EH (cell line): ENCODE measurements around the gene CHCHD3.
A peak's percentile ranks its signal among the peaks of the same experiment; 100 is the strongest.
"Not testable (repeated sequence)": the region's sequence is repeated elsewhere in the genome, so short reads cannot be mapped to it uniquely, and the experiment has no call there.

Experiments used
- DNase-seq: peaks from one replicate; pipeline ENCODE4 v3.0.0-alpha.2; 2015; ENCODE audit warnings: low read depth

CHCHD3 gene

GRCh38 chr7:132902294-132902693 lies 179.6 kb downstream of the CHCHD3 start:
- DNase-seq = not testable (repeated sequence)

DNA sequence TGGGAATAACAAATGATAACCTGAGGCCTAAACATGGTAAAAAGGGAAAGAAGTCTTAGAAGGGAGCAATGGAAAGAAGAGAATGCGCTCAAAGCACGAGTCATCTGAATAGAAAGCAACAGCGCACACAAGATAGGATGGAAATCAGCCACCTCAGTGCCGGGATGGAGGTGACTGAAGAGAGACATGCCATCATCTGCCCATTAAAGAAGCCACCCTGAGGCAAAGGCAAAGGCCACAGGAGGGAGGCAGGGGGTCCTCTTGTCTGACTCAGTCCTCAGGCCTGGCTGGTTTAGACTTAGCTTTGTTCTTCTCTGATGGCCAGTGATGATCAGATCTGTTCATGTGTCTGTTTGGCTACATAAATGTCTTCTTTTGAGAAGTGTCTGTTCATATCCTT lies 180.6 kb downstream of the CHCHD3 start:
- DNase-seq = no peak

DNA sequence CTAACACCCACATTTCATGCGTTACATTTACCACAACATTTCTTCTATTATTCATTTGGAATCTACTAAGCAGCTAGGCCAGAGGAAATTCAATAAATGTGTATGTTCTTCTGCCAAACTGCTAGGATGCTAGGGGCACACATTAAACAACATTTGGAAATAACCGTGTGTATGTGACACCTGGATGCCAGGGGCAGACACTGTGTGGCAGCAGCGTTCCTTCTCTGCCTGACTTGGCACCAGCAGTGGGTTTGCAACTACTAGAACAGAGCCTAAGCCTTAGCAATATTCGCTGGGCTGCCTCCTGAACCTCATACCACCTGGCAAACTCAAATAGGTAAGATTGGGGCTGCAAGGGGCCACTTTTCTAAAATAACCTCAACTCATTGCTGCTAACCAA lies 182.1 kb downstream of the CHCHD3 start:
- no peak for DNase-seq

GRCh38 chr7:132898641-132899175 lies 183.2 kb downstream of the CHCHD3 start:
- DNase-seq = not testable (repeated sequence)

GRCh38 chr7:132897093-132897687 lies 184.7 kb downstream of the CHCHD3 start:
- DNase-seq = no peak

DNA sequence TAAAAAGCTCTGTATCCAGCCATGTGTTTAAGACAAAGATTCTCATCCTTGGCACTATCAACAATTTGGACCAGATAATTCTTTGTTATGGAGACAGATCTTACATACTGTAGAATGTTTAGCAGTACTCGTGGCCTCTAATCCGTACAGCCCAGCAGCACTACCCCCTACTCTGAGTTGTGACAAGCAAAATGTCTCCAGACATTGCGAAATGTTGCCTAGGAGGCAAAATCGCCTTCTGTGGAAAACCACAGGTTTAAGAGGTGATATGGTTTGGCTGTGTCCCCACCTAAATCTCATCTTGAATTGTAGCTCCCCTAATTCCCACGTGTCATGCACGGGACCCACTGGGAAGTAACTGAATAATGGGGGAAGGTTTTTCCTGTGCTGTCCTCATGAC lies 186.7 kb downstream of the CHCHD3 start:
- DNase-seq = no peak

- DNase-seq = no peak
Measured at GRCh38 chr7:132893560-132893959, 188.3 kb downstream of the CHCHD3 start.

GRCh38 chr7:132892744-132893143 lies 189.1 kb downstream of the CHCHD3 start:
- DNase-seq = not testable (repeated sequence)

DNA sequence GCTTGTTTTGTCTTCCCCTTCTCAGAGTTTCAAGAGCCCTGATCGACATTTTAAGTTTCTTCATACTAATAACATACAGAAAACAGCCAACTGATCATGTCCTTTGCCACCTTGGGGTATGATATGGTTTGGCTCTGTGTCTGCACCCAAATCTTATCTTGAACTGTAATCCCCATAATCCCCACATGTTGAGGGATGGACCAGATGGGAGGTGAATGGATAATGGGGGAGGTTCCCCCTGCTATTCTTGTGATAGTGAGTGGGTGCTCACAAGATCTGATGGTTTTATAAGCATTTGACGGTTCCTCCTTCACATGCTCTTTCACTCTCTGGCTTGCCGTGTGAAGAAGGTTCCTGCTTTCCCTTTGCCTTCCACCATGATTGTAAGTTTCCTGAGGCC lies 190.3 kb downstream of the CHCHD3 start:
- DNase-seq = no peak

DNA sequence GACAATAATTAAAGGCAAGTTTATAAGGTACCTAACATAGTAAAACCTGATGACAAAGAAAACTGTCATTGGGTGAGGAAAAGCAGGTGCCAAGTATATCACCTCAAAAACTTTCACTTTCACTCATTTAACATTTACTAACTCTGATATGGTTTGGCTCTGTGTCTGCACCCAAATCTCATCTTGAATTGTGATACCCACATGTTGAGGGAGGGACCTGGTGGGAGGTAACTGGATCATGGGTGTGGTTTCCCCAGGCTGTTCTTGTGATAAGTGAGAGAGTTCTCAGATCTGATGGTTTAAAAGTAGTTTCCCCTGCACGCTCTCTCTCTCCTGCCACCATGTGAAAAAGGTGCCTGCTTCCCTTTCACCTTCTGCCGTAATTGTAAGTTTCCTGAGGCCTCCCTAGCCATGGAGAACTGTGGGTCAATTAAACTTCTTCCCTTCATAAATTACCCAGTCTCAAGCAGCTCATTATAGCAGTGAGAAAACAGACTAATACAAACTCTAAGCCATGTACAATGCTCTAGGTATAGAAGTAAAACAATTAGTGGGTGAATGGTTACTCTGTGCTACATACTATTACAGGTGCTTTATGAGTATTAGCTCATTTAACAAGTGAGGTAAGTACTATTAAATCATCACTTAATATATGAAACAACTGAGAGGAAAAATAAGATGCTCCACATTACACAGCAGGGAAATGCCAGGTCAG lies 199.0 kb downstream of the CHCHD3 start:
- no peak for DNase-seq

DNA sequence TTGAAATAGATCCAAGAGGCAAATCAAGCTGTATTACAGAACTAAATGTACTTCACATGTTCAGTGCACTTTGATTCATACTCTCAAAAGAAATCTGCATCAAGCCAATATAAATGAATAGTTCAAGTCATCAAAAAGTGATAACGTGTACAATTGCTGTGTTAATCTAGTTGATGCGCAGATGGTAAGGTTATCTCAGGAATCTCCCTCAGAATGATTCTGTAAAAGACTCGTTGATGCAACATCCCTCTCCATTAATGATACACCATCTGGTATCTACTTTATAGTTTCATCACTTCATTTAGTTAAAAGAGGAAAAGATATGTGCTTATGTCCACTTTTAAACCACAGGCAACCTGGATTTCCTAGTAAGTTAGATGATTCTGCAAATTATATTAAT lies 200.6 kb downstream of the CHCHD3 start:
- DNase-seq = no peak

- DNase-seq = no peak
Measured at GRCh38 chr7:132879579-132879978, 202.3 kb downstream of the CHCHD3 start.

DNA sequence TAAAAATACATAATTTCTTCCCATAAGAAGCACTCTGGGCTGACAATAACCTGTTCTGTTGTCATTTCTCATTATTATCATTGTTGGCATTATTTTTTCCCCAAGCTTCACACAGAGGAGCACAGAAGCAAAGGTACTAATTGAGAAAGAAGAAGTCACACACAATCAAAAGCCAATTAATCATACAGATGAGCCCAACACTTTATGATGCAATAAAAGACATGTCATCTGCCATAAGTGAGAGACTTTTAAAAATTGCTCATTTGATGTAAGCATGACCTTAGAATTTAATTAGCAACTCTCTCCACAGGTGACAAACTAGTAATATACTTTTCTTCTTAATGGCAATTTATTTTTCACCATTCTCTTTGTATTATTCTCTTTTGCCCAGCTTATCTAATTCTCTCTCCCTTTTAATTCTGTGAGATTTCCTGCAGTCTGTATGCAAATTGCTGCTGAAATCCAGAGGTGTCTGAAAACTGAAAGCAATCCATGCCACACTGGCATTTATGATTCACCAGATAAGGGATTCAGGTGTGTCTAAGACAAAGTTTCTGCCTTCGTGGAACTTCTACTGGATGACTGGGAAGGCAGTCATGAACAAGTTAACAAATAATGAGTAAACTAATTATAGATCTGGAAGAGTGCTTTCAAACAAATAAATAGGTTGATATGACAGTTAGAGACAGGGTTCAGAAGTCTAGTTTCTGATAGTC lies 203.5 kb downstream of the CHCHD3 start:
- no peak for DNase-seq

- no peak for DNase-seq
Measured at GRCh38 chr7:132877573-132877972, 204.3 kb downstream of the CHCHD3 start.

DNA sequence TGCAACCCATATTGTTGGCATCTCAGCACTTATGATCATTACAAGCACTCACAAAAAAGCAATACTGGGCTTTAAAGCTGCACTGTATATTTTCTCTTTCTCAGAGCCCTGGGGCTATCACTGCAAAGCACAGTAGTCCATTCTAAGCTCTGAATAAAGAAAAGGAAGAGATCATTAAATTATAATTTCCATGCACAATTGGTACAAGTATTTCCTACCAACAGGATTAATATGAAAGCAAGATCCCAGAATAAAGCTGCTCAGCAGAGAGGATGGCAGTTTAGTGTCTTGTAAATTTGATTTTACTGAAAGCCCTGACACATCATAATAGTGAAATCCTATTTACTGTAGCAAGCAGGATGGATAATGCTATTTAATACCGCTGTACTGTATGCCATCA lies 205.3 kb downstream of the CHCHD3 start:
- DNase-seq = no peak

- DNase-seq = no peak
Measured at GRCh38 chr7:132872034-132872433, 209.9 kb downstream of the CHCHD3 start.

DNA sequence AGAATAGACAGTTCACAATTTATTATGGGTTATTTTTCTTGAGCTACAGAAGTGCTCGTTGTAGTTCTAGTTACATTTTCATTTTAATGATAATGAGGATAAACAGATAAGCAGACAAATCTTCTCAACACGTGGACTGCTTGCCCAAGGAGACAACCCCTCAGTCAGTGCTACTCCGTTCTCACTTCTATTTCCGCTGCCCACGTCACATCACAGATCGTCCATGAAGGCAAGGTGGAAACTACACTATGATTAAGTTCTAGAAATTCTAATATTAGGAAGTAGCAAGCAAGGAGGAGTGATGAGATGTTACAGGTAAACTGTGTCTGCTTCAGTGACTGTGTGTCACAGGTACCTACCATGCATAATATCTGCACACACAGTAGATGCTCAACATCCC lies 210.5 kb downstream of the CHCHD3 start:
- DNase-seq = no peak

- DNase-seq = peak; percentile 38
Measured at GRCh38 chr7:132869166-132869861, 212.6 kb downstream of the CHCHD3 start.

GRCh38 chr7:132866551-132866950 lies 215.3 kb downstream of the CHCHD3 start:
- no peak for DNase-seq

DNA sequence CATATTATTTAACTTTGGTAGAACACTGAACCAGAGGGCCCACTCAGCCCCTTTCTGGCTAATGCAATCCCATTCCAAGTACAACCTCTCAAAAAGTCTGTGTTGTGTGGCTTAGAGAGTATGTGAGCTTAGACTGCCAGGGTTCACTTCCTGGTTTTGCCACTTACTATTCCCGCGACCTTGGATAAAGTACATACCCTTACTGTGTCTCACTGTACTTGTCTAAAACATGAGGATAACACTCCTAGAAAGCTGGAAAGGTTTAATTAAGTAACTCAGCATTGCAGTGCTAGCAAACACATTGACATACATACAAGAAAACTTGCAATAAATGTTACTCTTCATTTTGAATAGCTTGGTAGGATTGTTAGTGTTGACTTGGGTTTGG lies 215.8 kb downstream of the CHCHD3 start:
- peak; percentile 62 for DNase-seq

DNA sequence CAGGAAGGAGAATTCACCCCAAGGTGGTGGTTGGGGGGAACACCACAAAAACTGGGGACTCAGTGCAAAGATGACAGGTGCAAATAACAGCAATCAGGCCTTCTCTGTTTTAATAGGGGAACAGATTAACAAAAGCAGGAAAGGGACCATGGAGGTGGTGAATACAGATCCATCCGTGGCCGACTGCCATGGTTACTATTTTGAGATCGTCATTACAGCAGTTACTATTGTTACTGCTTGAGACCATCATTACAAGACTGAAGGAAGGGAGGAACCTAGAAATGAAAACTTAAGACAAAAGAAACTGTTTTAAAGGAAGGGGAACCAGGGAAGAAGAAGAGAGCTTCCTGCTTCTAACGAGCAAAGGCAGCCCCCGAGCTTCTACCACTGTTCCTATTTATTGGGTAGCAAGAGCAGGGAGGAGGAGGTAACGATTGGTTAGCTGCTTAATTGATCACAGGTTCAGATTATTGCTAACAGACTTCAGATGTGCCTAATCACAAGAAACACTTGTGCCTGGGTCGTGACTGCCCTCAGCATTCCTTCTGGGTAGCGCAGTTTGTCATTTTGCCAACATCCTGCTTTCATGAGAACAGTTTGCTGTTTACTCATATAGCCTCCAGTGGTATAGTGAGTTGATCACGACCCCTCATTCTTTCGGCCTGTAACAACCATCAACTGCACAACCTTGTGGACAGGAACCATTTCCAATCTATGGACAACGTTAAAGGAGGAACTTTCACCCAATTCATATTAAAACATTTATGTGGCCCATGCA lies 216.3 kb downstream of the CHCHD3 start:
- peak; percentile 91 for DNase-seq
